Endothelial cell of umbilical vein (primary cell): Measurements from ENCODE around the gene SSNA1. TPM values are rescaled to one million over a fixed set of nuclear protein-coding genes. Genes with fewer than 3 reads are reported as not detected.

Source experiments
- BruUV-seq: library from RNA; stranded (reverse); fragments of 400-500 nt; replicated peaks from 2 replicates; lab custom pipeline; 2021; lab: Mats Ljungman, UMichigan
- CTCF ChIA-PET: fragments of 300-600, 350-600 bp; sonication (Branson Sonifier 250); formaldehyde crosslinking; loops from one replicate; lab custom pipeline; 2021; ENCODE audit warnings: antibody characterized with exemption, inconsistent platforms; lab: Charles Lee
- POLR2A ChIA-PET: fragments of 300-600, 350-600 bp; sonication (Branson Sonifier 250); formaldehyde crosslinking; loops from one replicate; lab custom pipeline; 2021; ENCODE audit warnings: antibody characterized with exemption, inconsistent platforms; lab: Charles Lee
- DNase-seq: peaks from one replicate; pipeline ENCODE4 v3.0.0-alpha.2; 2011; ENCODE audit warnings: low read depth, low spot score
- FAIRE-seq: peaks from 2 replicates; lab custom pipeline; 2011; peaks lifted over from hg19 to GRCh38; lab: Jason Lieb, UNC
- H2AFZ ChIP-seq: 2 replicates; pipeline ENCODE4 v1.6.0; 2012; ENCODE audit warnings: low read depth, low read length, control low read depth, inconsistent platforms
- H3K27ac ChIP-seq: 2 replicates; pipeline ENCODE4 v1.5.1; 2011; ENCODE audit warnings: low read depth, mild to moderate bottlenecking, control low read depth, low read length, moderate library complexity; ENCODE audit not compliant: insufficient read depth
- H3K27me3 ChIP-seq, 2 experiments: 2 replicates each; pipeline versions ENCODE4 v1.6.0 to v1.6.1; 2011; ENCODE audit warnings: low read length in 2 of 2, mixed read lengths in 1 of 2; ENCODE audit not compliant: control insufficient read depth in 2 of 2, insufficient read depth in 2 of 2
- H3K36me3 ChIP-seq, 2 experiments: 2 replicates in 1 of 2; 3 replicates in 1 of 2; pipeline ENCODE4 v1.5.1; 2011; ENCODE audit warnings: low read length in 2 of 2, mild to moderate bottlenecking in 1 of 2, moderate library complexity in 1 of 2; ENCODE audit not compliant: control insufficient read depth in 2 of 2, insufficient read depth in 2 of 2; ENCODE audit errors: extremely low read depth in 1 of 2
- H3K4me1 ChIP-seq: 3 replicates; pipeline ENCODE4 v1.5.1; 2011; ENCODE audit warnings: mild to moderate bottlenecking, low read length; ENCODE audit not compliant: control insufficient read depth, insufficient read depth; ENCODE audit errors: extremely low read depth
- H3K4me2 ChIP-seq: 2 replicates; pipeline ENCODE4 v1.6.1; 2011; ENCODE audit warnings: low read length, control low read depth, mixed read lengths; ENCODE audit not compliant: insufficient read depth
- H3K4me3 ChIP-seq, 3 experiments: fragments of 200-600 bp in 1 of 3; sonication (generic), shearing (Covaris generic) in 1 of 3; replicated peaks in 1 of 3; 2 replicates each; pipeline ENCODE4 v1.5.1; 2011 to 2016; ENCODE audit warnings: control low read depth in 3 of 3, low read length in 3 of 3, mild to moderate bottlenecking in 2 of 3, inconsistent platforms in 1 of 3, low read depth in 1 of 3, moderate library complexity in 1 of 3; ENCODE audit not compliant: insufficient read depth in 1 of 3
- H3K79me2 ChIP-seq: 2 replicates; pipeline ENCODE4 v1.6.0; 2012; ENCODE audit warnings: low read length, inconsistent platforms; ENCODE audit not compliant: control insufficient read depth, insufficient read depth
- H3K9ac ChIP-seq: replicated peaks from 2 replicates; pipeline ENCODE3; 2011; ENCODE audit warnings: low read length, control low read depth; ENCODE audit not compliant: insufficient read depth; ENCODE audit errors: extremely low read depth
- H3K9me1 ChIP-seq: replicated peaks from 3 replicates; pipeline ENCODE4 v1.6.0; 2011; ENCODE audit warnings: mild to moderate bottlenecking, low read length; ENCODE audit not compliant: control insufficient read depth, insufficient read depth; ENCODE audit errors: extremely low read depth
- H3K9me3 ChIP-seq: replicated peaks from 2 replicates; pipeline ENCODE4 v1.5.1; 2012; ENCODE audit warnings: low read length, inconsistent platforms; ENCODE audit not compliant: control insufficient read depth, insufficient read depth
- H4K20me1 ChIP-seq: replicated peaks from 2 replicates; pipeline ENCODE3; 2011; ENCODE audit warnings: mild to moderate bottlenecking, low read length; ENCODE audit not compliant: control insufficient read depth, insufficient read depth; ENCODE audit errors: extremely low read depth
- EZH2 ChIP-seq: IDR thresholded peaks from 2 replicates; pipeline ENCODE4 v1.6.1; 2012; ENCODE audit warnings: borderline replicate concordance, low read depth, mild to moderate bottlenecking, moderate library complexity, low read length, inconsistent platforms; ENCODE audit not compliant: severe bottlenecking
- FOS ChIP-seq: IDR thresholded peaks from 2 replicates; pipeline ENCODE4 v1.6.1; 2011; ENCODE audit warnings: mild to moderate bottlenecking, low read length, moderate library complexity, borderline replicate concordance; ENCODE audit not compliant: insufficient read depth
- GATA2 ChIP-seq: IDR thresholded peaks from 2 replicates; pipeline ENCODE4 v1.7.0; 2011; ENCODE audit warnings: low read depth, mild to moderate bottlenecking, moderate library complexity, mixed read lengths, low read length; ENCODE audit not compliant: insufficient read length, insufficient read depth
- JUN ChIP-seq: IDR thresholded peaks from 2 replicates; pipeline ENCODE4 v1.6.1; 2011; ENCODE audit warnings: borderline replicate concordance, low read depth; ENCODE audit not compliant: insufficient read length, insufficient read depth
- MYC ChIP-seq: IDR thresholded peaks from one replicate; pipeline ENCODE4 v1.6.1; 2011; ENCODE audit warnings: mild to moderate bottlenecking, low read depth, low read length
- POLR2AphosphoS5 ChIP-seq: IDR thresholded peaks from 2 replicates; pipeline ENCODE4 v1.6.1; 2012; ENCODE audit warnings: low read depth, mild to moderate bottlenecking, control low read depth, low read length, moderate library complexity; ENCODE audit not compliant: insufficient read depth
- dilution Hi-C: fragments of 300-500 bp; cut with MboI; formaldehyde crosslinking; loops from one replicate; pipeline ENCODE4 v1.15.0; 2019; ENCODE audit warnings: low sequenced_read_pairs; ENCODE audit not compliant: extremely low pct_ligation_motif_present
- intact Hi-C: fragments of 100-400 bp; cut with micrococcal nuclease; formaldehyde crosslinking; loops from one replicate; pipeline ENCODE4 v1.10.0; 2022
- polyA plus RNA-seq, 4 experiments: library from polyadenylated mRNA; depleted of rRNA in 3 of 4; stranded (reverse) in 3 of 4; unstranded in 1 of 4; fragments of >200 nt; gene quantifications; 2 replicates each; pipeline versions ENCODE4 v1.2.1 to v1.2.3, GENCODE V29; 2011 to 2012; ENCODE audit warnings: missing spikeins in 1 of 4
- total RNA-seq: library from RNA; stranded (reverse); gene quantifications from 2 replicates; pipeline ENCODE4 v1.2.3, GENCODE V29; 2021
- TF ChIP-seq, protein P1 (sequence below), 2 donors: IDR thresholded peaks; 1 replicate in 1 of 2; 2 replicates in 1 of 2; pipeline ENCODE4 v1.5.1; 2011; ENCODE audit warnings: low read length in 2 of 2, mild to moderate bottlenecking in 2 of 2, moderate library complexity in 2 of 2, control low read depth in 1 of 2, inconsistent platforms in 1 of 2, low read depth in 1 of 2; ENCODE audit not compliant: insufficient read depth in 1 of 2; ENCODE audit errors: extremely low read depth in 1 of 2
- TF ChIP-seq, protein P2 (sequence below): IDR thresholded peaks from 2 replicates; pipeline ENCODE4 v1.6.1; 2011; ENCODE audit not compliant: insufficient read depth, insufficient read length

SSNA1 gene
- total and polyA plus RNA-seq, 2 donors (not counting 3 experiments of a cell fraction or from before 2014, with no cell fraction given) = 89.0 to 146 TPM

GRCh38 chr9:137152844-137153405 is 35.6 kb upstream of the SSNA1 start:
- POLR2A ChIA-PET = no interaction called here
- intact Hi-C loops = no loop called here
- no peaks in the 10 kb centered on the region for H3K9me3 ChIP-seq
- no peaks in the 10 kb centered on the region for H3K79me2 ChIP-seq
- no peak overlapping the region for H3K4me3 ChIP-seq
- DNase-seq (no peak), FAIRE-seq (no peak)
- H3K9ac ChIP-seq = no peak overlapping the region
- no peak for TF ChIP-seq POLR2AphosphoS5
- TF ChIP-seq, protein P1, sequence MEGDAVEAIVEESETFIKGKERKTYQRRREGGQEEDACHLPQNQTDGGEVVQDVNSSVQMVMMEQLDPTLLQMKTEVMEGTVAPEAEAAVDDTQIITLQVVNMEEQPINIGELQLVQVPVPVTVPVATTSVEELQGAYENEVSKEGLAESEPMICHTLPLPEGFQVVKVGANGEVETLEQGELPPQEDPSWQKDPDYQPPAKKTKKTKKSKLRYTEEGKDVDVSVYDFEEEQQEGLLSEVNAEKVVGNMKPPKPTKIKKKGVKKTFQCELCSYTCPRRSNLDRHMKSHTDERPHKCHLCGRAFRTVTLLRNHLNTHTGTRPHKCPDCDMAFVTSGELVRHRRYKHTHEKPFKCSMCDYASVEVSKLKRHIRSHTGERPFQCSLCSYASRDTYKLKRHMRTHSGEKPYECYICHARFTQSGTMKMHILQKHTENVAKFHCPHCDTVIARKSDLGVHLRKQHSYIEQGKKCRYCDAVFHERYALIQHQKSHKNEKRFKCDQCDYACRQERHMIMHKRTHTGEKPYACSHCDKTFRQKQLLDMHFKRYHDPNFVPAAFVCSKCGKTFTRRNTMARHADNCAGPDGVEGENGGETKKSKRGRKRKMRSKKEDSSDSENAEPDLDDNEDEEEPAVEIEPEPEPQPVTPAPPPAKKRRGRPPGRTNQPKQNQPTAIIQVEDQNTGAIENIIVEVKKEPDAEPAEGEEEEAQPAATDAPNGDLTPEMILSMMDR (IDR thresholded peaks at IDR 0.05; ENCODE audit: extremely low read depth in 1 of 2, insufficient read depth in 1 of 2, low read depth in 1 of 2, low read length in 2 of 2) = no peak
- no peak for TF ChIP-seq EZH2
- TF ChIP-seq FOS = no peak
- no peak for TF ChIP-seq JUN
- no peak for TF ChIP-seq GATA2
- TF ChIP-seq, protein P2, sequence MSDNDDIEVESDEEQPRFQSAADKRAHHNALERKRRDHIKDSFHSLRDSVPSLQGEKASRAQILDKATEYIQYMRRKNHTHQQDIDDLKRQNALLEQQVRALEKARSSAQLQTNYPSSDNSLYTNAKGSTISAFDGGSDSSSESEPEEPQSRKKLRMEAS = no peak
- no peak for TF ChIP-seq MYC
- H3K4me1 ChIP-seq = no peaks in the 10 kb centered on the region
- no TSS peak for BruUV-seq
- no peaks in the 10 kb centered on the region for H4K20me1 ChIP-seq
- no peak overlapping the region for H2AFZ ChIP-seq
- no peak overlapping the region for H3K27ac ChIP-seq
- no peaks in the 10 kb centered on the region for H3K9me1 ChIP-seq
- H3K36me3 ChIP-seq = no peaks in the 10 kb centered on the region
- dilution Hi-C loops = no loop called here
- H3K4me2 ChIP-seq = no peak overlapping the region
- CTCF ChIA-PET = no interaction called here
- peaks cover 0 to 3% of the 10 kb centered on the region in 2 experiments for H3K27me3 ChIP-seq
